Immature natural killer cell (primary cell): ENCODE measurements around the gene GPR37. TPM values are rescaled to one million over a fixed set of nuclear protein-coding genes. Genes with fewer than 3 reads are reported as not detected.

Experiments
- DNase-seq, 3 donors: peaks; one replicate each; pipeline ENCODE4 v3.0.0; 2022; ENCODE audit warnings: mixed read lengths in 1 of 3
- H3K27ac Mint-ChIP-seq, 6 donors: one replicate each; pipeline ENCODE4 v1.8.0; 2020; ENCODE audit warnings: mixed read lengths in 6 of 6, mild to moderate bottlenecking in 5 of 6, inconsistent platforms in 4 of 6, moderate library complexity in 3 of 6
- H3K27me3 Mint-ChIP-seq, 3 donors: one replicate each; pipeline ENCODE4 v1.8.0; 2020 to 2021; ENCODE audit warnings: low read depth in 3 of 3, mild to moderate bottlenecking in 3 of 3, mixed read lengths in 3 of 3, moderate library complexity in 3 of 3, inconsistent platforms in 1 of 3
- H3K36me3 Mint-ChIP-seq, 3 donors: one replicate each; pipeline ENCODE4 v1.8.0; 2020; ENCODE audit warnings: mixed read lengths in 3 of 3, inconsistent platforms in 2 of 3, mild to moderate bottlenecking in 2 of 3
- H3K4me1 Mint-ChIP-seq, 2 donors: one replicate each; pipeline ENCODE4 v1.8.0; 2020; ENCODE audit warnings: inconsistent platforms in 2 of 2, mild to moderate bottlenecking in 2 of 2, mixed read lengths in 2 of 2, moderate library complexity in 1 of 2
- H3K4me3 Mint-ChIP-seq, 5 donors: one replicate each; pipeline ENCODE4 v1.8.0; 2020; ENCODE audit warnings: mild to moderate bottlenecking in 5 of 5, mixed read lengths in 5 of 5, inconsistent platforms in 3 of 5, moderate library complexity in 3 of 5
- H3K9me3 Mint-ChIP-seq, 6 donors: one replicate each; pipeline ENCODE4 v1.8.0; 2020; ENCODE audit warnings: mild to moderate bottlenecking in 6 of 6, mixed read lengths in 6 of 6, inconsistent platforms in 4 of 6, moderate library complexity in 3 of 6
- polyA plus RNA-seq, 3 donors: library from polyadenylated mRNA; unstranded; fragments of 300-500 nt; fragmentation: Illumina TruSeq; gene quantifications; one replicate each; pipeline ENCODE4 v1.2.3, GENCODE V29; 2021

Gene GPR37
- polyA plus RNA-seq, 3 donors from 2014 or later: not detected

DNA sequence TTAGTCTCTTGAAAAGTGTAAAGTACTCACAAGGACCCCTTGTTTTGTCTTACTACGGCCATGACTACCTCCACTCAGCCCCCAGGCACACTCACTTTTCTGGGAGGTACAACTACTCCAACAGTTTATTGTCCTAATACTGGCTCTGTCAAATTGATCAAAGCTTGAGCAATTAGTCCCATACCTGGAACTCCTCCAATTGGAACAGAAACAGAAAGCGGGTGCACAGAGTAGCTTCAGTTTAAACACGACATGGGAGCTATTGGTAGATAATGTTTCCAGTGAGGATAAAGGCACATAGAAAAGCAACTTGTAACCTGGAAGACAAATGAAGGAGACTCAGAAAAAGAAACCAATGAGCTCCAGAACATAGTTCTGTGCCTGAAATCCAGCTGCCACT lies 7.7 kb upstream of the GPR37 start:
- no peak overlapping the region for H3K27ac Mint-ChIP-seq
- DNase-seq: no peak
- H3K27me3 Mint-ChIP-seq: peaks cover 0 to 4% (median 3%) of the 10 kb centered on the region in 3 donors
- H3K4me3 Mint-ChIP-seq: no peak overlapping the region
- H3K9me3 Mint-ChIP-seq: peaks cover 0 to 2% (median 0%) of the 10 kb centered on the region in 6 donors
- no peaks in the 10 kb centered on the region for H3K36me3 Mint-ChIP-seq
- H3K4me1 Mint-ChIP-seq: no peaks in the 10 kb centered on the region

DNA sequence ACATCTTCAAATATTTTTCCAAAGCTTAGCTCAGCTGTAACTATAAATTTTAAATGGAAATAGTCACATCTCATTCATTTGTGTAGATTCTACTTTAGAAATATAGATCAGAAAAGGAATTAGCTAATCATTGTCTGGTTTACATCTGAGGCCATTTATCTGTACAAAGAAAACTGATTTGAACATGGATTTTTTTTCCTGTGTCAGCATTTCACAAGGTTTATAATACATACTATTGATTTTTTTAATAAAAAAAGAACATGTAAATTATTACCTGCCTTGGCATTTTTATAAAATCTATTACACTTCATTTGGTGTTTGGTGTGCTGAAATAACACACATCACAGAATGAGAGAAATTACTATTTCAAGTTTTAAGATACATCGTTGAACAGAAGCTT lies 3.5 kb upstream of the GPR37 start:
- no peaks in the 10 kb centered on the region for H3K36me3 Mint-ChIP-seq
- peaks cover 0 to 4% (median 0%) of the 10 kb centered on the region in 6 donors for H3K9me3 Mint-ChIP-seq
- H3K4me1 Mint-ChIP-seq: peaks cover 9% of the 10 kb centered on the region in 2 donors
- no peak overlapping the region for H3K27ac Mint-ChIP-seq
- no peak for DNase-seq
- peaks cover 2 to 15% (median 7%) of the 10 kb centered on the region in 3 donors for H3K27me3 Mint-ChIP-seq
- H3K4me3 Mint-ChIP-seq: no peak overlapping the region

- peaks cover 14 to 16% of the 10 kb centered on the region in 2 donors for H3K4me1 Mint-ChIP-seq
- H3K27me3 Mint-ChIP-seq: peaks cover 1 to 15% (median 12%) of the 10 kb centered on the region in 3 donors
- no peaks in the 10 kb centered on the region for H3K36me3 Mint-ChIP-seq
- no peak overlapping the region for H3K4me3 Mint-ChIP-seq
- H3K27ac Mint-ChIP-seq: no peak overlapping the region
- DNase-seq: no peak
- H3K9me3 Mint-ChIP-seq: peaks cover 0 to 9% (median 0%) of the 10 kb centered on the region in 6 donors
Measured at GRCh38 chr7:124768525-124768924, 2.9 kb upstream of the GPR37 start.

DNA sequence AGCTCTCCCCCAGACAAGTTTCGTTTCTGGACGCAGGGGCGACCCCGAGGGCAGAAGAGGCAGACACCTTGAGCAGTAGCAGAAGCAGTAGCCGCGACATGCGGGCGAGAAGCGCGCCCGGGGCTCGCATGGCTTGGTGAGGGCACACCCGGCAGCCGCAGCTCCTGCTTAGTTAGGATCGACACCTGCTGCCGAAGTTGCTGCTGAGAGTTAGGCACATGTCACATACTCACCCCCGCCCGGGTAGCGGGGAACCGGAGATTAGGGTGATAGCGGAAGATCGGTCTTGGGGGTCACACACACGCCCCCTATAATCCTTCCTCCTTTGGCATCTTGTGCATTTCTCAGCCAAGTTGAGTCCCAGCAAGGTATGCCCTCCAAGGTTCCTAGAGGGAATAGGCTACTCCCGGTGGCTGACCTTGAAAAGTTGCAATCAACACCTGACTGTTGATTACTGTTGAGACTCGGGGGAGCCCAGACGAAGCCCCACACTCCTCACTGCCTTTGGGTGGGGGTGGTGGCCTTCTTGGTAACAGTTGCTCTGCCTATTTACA lies 668 bp downstream of the GPR37 start:
- peak overlapping the region; percentile 78 to 84 (median 81) for H3K4me3 Mint-ChIP-seq
- H3K4me1 Mint-ChIP-seq: peaks cover 14 to 23% of the 10 kb centered on the region in 2 donors
- DNase-seq: no peak
- H3K27me3 Mint-ChIP-seq: peaks cover 5 to 18% (median 14%) of the 10 kb centered on the region in 3 donors
- H3K36me3 Mint-ChIP-seq: peaks cover 0 to 5% (median 0%) of the 10 kb centered on the region in 3 donors
- peaks cover 0 to 12% (median 4%) of the 10 kb centered on the region in 6 donors for H3K9me3 Mint-ChIP-seq
- no peak overlapping the region for H3K27ac Mint-ChIP-seq

DNA sequence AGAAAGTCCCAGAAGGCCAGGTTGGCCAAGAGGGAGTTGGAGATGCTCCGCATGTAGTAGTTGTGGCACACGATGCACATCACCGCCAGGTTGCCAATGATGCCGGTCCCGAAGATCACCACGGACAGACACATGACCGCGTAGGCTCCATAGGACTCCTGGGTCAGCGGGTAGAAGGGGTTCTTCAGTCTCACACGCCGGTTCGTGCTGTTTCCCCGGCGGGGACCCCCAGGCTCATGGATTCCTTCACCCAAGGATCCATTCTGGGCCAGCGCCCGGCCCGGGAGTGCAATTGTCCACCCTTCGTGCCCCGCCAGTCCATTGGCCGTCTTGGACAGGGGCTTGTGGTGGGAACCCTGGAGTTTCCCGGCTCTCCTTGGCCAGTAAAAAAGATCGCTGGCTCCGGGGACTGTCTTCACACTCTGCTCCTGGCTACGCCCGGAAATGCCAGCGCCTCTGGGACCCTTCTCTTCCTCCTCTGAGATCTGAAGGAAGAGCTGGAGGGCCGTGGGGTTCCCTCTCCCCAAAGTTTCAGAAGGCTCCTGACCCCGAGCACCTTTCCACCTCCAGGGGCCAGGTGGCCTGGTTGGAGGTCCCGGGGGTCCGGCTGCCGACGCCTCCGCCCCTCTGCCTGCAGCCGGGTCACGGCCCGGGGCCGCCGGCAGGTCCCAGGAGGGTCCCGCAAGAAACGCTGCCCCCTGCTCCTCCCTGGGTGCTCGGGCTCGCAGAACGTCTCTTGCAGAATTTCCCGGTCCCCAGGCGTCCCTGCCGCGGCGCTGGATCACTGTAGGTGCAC lies 1.3 kb downstream of the GPR37 start:
- Mint-ChIP-seq H3K36me3 (peaks cover 0 to 5% (median 0%) of the 10 kb centered on the region in 3 donors), H3K4me1 (peaks cover 14 to 23% of the 10 kb centered on the region in 2 donors)

DNA sequence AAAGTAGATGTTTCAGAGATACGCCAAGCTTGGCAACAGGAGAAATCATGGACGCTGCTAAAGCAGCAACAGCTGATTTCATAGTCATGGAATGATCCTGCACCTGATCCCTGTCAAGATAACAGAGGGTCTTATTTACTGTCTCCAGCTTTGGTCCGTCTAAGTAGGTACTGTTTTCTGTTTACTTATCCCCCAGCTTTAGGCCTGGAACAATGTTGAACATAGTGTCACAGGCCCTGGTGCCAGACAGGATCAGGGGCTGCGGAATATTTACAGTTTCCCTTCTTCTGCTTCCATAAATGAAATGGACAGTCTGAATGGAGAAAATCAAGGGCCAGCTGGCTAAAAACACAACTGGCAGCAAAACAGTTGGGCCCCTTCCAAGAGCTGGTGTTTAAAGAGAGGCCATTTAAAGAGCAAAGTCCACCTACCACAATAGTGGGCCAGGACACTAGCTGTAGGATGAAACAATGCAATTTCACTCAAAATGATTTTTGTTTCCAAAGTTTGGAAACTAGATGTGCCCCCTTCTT lies 2.9 kb downstream of the GPR37 start:
- DNase-seq: no peak
- H3K27ac Mint-ChIP-seq: no peak overlapping the region
- H3K9me3 Mint-ChIP-seq: peaks cover 0 to 12% (median 5%) of the 10 kb centered on the region in 6 donors
- H3K4me3 Mint-ChIP-seq: no peak overlapping the region
- H3K36me3 Mint-ChIP-seq: peaks cover 0 to 5% (median 0%) of the 10 kb centered on the region in 3 donors
- H3K27me3 Mint-ChIP-seq: peaks cover 5 to 18% (median 14%) of the 10 kb centered on the region in 3 donors
- H3K4me1 Mint-ChIP-seq: peaks cover 14 to 23% of the 10 kb centered on the region in 2 donors

More for the DNA sequence above, 1.3 kb downstream of the GPR37 start:
- Mint-ChIP-seq H3K4me3 (peak overlapping the region; percentile 78 to 84 (median 81)), H3K27ac (no peak overlapping the region), H3K27me3 (peaks cover 5 to 18% (median 14%) of the 10 kb centered on the region in 3 donors), H3K9me3 (peaks cover 0 to 14% (median 5%) of the 10 kb centered on the region in 6 donors)
- DNase-seq: peak in 1 of 3 donors; percentile 7

GRCh38 chr7:124761164-124761715 lies 4.4 kb downstream of the GPR37 start:
- H3K36me3 Mint-ChIP-seq: peaks cover 0 to 5% (median 0%) of the 10 kb centered on the region in 3 donors
- no peak overlapping the region for H3K4me3 Mint-ChIP-seq
- no peak for DNase-seq
- H3K9me3 Mint-ChIP-seq: peaks cover 0 to 12% (median 7%) of the 10 kb centered on the region in 6 donors
- H3K27me3 Mint-ChIP-seq: peaks cover 5 to 15% (median 9%) of the 10 kb centered on the region in 3 donors
- peaks cover 14 to 23% of the 10 kb centered on the region in 2 donors for H3K4me1 Mint-ChIP-seq
- no peak overlapping the region for H3K27ac Mint-ChIP-seq

DNA sequence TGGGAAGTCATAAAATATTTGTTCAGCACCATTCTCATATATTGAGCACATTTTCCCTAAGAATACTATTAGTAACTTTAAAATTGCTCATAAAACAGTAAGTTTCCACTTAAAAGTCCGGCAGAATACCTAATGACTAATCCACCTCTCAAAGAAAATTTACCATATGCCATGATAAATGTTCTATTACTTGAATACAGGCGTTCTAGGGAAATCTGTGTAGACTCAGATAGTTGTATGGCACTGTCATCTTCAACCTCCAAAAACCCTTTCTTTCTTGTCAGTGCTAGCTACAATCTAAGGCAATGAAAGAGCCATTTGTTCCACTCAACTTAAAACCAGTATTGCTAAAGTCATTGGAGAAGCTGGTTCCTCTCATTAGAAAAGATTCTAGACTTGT lies 7.3 kb downstream of the GPR37 start:
- Mint-ChIP-seq H3K4me1 (peaks cover 0 to 5% of the 10 kb centered on the region in 2 donors), H3K27ac (no peak overlapping the region), H3K4me3 (no peak overlapping the region), H3K36me3 (peaks cover 0 to 4% (median 0%) of the 10 kb centered on the region in 3 donors), H3K9me3 (peaks cover 0 to 14% (median 4%) of the 10 kb centered on the region in 6 donors), H3K27me3 (peaks cover 3 to 5% (median 4%) of the 10 kb centered on the region in 3 donors)
- no peak for DNase-seq

- no peaks in the 10 kb centered on the region for H3K4me1 Mint-ChIP-seq
- no peak overlapping the region for H3K27ac Mint-ChIP-seq
- no peak overlapping the region for H3K4me3 Mint-ChIP-seq
Measured at GRCh38 chr7:124754576-124755268, 10.9 kb downstream of the GPR37 start.

GRCh38 chr7:124752310-124752709 lies 13.3 kb downstream of the GPR37 start:
- Mint-ChIP-seq H3K27me3 (peaks cover 0 to 2% (median 0%) of the 10 kb centered on the region in 3 donors), H3K27ac (no peak overlapping the region), H3K9me3 (peaks cover 0 to 8% (median 0%) of the 10 kb centered on the region in 6 donors), H3K36me3 (no peaks in the 10 kb centered on the region), H3K4me3 (no peak overlapping the region), H3K4me1 (no peaks in the 10 kb centered on the region)
- no peak for DNase-seq

More at GRCh38 chr7:124754576-124755268, 10.9 kb downstream of the GPR37 start:
- no peak for DNase-seq
- H3K36me3 Mint-ChIP-seq: no peaks in the 10 kb centered on the region
- H3K27me3 Mint-ChIP-seq: peaks cover 0 to 2% (median 0%) of the 10 kb centered on the region in 3 donors
- peaks cover 0 to 8% (median 1%) of the 10 kb centered on the region in 6 donors for H3K9me3 Mint-ChIP-seq

DNA sequence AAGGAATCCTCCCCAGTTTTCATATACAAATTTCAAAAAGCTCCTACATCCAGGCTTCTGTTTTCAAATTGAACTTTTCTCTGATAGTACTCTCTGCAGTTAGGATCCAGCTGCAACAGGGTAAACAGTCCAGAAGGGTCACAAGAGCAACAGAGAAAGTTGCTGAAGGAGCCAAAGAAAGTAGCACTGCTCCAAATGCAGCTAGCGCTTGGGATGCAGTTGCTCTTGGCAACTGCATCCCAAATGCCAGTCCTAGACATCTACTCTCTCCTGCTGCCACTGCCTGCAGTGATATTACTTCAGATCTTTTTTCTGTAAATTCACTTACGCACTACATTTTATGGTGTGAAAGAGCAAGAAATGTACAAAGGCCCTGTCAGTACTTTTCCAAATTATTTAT lies 14.6 kb downstream of the GPR37 start:
- peaks cover 0 to 3% (median 2%) of the 10 kb centered on the region in 3 donors for H3K27me3 Mint-ChIP-seq
- no peaks in the 10 kb centered on the region for H3K36me3 Mint-ChIP-seq
- no peak overlapping the region for H3K4me3 Mint-ChIP-seq
- peaks cover 0 to 3% (median under 1%) of the 10 kb centered on the region in 6 donors for H3K9me3 Mint-ChIP-seq
- no peak for DNase-seq
- H3K4me1 Mint-ChIP-seq: no peaks in the 10 kb centered on the region
- H3K27ac Mint-ChIP-seq: no peak overlapping the region

- H3K27me3 Mint-ChIP-seq: peaks cover 0 to 3% (median 0%) of the 10 kb centered on the region in 3 donors
- H3K36me3 Mint-ChIP-seq: no peaks in the 10 kb centered on the region
- H3K27ac Mint-ChIP-seq: no peak overlapping the region
- H3K9me3 Mint-ChIP-seq: peaks cover 0 to 2% (median 0%) of the 10 kb centered on the region in 6 donors
- H3K4me3 Mint-ChIP-seq: no peak overlapping the region
- H3K4me1 Mint-ChIP-seq: no peaks in the 10 kb centered on the region
- DNase-seq: no peak
Measured at GRCh38 chr7:124747072-124747471, 18.5 kb downstream of the GPR37 start.

DNA sequence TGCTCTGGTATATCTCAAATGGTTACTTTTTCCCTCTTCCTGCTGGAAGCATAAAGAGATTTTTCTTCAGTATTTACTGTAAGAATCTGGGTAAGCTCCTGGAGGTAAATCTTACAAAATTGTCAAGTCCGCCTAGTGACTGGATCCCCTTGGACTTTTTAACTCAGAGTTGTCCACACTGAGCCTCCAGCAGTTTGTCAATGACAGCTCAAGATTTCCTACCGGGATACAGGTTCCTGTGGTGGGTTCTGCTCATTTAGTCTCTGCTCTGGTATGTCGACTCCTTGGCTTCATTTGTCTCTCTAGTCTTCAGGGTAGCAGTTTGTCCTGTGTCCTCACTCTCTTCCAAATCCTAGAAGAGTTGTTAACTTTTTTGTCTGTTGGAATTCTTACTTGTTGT lies 27.0 kb downstream of the GPR37 start:
- Mint-ChIP-seq H3K36me3 (no peaks in the 10 kb centered on the region), H3K4me3 (no peak overlapping the region), H3K27ac (no peak overlapping the region), H3K4me1 (no peaks in the 10 kb centered on the region), H3K9me3 (peaks cover 0 to 10% (median 4%) of the 10 kb centered on the region in 6 donors), H3K27me3 (peaks cover 0 to 5% (median 0%) of the 10 kb centered on the region in 3 donors)
- DNase-seq: no peak
